GM23248 (cell line): ENCODE measurements around the gene DDC.

Experiments
- EZH2 ChIP-seq: fragments of 200-600 bp; sonication (generic); IDR thresholded peaks from 2 replicates; pipeline ENCODE4 v1.6.1; 2018; ENCODE audit warnings: antibody characterized with exemption, mild to moderate bottlenecking; ENCODE audit not compliant: insufficient read depth, poor library complexity, severe bottlenecking
- EZH2phosphoT487 ChIP-seq: fragments of 200-600 bp; sonication (generic); IDR thresholded peaks from 2 replicates; pipeline ENCODE4 v1.6.1; 2018; ENCODE audit warnings: antibody characterized with exemption, moderate library complexity, mild to moderate bottlenecking, low read depth; ENCODE audit not compliant: insufficient read depth

DNA sequence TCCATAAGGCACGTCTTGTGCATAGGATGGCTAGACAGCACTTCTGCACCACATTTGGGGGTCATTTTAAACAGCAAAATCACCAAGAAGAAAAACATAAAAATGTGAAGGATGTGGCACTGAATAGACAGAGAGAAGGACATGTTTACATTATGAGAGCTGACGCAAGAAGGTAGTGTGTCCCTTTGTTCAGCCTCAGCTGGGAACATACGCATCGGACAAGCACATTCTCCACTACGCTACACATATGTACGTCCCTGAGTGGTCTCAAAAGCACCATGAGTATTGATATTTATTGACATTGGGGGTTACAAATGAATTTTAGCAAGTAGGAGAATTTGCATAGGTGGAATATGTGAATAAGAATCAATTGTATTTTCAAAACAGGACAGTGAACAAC is 20.2 kb downstream of the DDC start:
- TF ChIP-seq EZH2 (no peak), EZH2phosphoT487 (no peak)
